Measurements from ENCODE around the gene PLIN3.
"Not testable (repeated sequence)": the region's sequence is repeated elsewhere in the genome, so short reads cannot be mapped to it uniquely, and the experiment has no call there.

Gene PLIN3

DNA sequence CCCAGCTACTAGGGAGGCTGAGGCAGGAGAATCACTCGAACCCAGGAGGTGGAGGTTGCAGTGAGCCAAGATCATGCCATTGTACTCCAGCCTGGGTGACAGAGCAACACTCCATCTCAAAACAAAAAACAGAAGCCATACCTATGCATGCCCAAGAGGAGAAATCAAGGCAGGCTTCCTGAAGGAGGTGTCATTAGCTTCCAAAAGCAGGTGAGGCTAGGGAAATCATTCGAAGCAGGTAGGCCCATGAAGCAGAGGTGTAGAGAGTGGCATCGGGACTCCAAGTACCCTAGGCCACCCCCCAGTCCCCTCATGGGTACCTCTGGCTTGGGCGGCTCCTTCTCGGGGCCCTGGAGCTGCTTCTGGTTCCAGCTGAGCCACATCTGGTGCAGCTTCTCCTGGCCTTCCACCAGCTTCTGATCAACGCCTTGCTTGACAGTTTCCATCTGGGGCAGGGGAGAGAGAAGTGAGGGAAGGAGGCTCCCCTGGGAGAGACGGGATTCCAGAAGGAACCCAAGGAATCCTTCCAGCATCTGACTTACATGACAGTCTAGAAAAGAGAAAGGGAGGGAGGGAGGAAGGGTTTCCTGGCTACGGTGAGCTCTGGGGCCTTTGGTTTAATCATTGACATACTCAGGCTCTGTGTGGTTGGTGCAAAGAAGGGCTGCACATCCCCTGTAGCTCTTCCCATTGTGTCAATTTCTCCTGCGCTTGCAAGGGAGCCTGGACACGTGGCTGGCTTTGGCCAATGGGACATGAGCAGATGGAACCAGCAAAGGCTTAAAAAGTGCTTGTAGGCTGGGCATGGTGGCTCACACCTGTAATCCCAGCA, 22.9 kb downstream of the PLIN3 start:
- no peak for DNase-seq

DNA sequence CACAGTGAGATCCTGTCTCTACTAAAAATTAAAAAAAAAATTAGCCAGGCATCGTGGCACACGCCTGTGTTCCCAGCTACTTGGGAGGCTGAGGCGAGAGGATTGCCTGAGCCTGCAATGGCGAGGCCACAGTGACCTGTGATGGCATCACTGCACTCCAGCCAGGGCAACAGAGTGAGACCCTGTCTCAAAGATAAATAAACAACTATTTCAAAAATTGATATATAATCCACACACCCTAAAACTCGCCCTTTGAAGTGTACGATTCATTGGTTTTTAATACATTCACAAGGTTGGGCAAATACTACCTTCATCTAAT, 23.9 kb downstream of the PLIN3 start:
- DNase-seq, result no peak

DNA sequence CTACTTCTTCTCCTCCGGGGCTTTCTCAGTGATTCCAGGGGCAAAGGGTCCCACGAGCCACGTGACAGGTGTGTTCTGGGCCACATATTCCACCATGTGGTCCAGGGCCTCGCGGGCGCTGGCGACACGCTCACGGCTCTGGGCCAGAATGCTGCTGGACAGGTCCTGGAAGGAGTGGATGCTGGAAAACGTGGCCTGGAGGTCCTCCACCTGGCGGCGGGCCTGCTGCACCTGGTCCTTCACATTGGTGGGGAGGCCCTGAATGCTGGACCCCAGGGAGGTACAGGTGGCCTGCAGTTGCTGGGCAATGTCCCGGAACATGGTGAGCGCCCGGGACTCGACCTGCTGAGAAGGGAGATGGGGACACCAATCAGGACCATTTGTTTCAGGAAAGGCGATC, 28.3 kb downstream of the PLIN3 start:
- DNase-seq, result no peak

DNA sequence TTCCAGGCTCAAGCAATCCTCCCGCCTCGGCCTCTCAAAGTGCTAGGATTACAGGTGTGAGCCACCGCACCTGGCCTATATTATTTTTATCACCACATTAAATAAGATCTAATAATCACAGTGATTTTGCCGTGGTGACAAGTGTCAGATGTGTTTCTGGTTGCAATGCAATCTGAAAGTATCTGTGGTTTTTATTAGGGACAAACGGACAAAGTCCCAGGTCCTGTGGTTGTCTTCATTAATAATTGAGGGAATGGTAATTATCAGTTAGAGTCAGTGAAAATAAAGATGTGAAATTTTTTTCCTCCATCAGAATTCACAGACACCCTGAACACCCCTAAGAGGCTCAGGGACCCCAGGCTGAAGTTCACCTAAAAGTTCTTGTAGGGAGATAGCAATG, 34.7 kb downstream of the PLIN3 start:
- DNase-seq, result no peak

DNA sequence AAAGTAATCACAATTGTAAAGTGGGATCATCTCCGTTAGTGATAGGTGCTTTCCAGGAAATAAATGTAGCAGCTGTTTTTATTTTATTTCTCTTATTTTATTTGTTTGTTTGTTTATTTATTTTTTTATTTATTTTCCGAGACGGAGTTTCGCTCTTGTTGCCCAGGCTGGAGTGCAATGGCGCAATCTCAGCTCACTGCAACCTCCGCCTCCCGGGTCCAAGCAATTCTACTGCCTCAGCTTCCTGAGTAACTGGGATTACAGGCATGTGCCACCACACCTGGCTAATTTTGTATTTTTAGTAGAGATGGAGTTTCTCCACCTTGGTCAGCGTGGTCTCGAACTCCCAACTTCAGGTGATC, 35.5 kb downstream of the PLIN3 start:
- not testable (repeated sequence) for DNase-seq

DNA sequence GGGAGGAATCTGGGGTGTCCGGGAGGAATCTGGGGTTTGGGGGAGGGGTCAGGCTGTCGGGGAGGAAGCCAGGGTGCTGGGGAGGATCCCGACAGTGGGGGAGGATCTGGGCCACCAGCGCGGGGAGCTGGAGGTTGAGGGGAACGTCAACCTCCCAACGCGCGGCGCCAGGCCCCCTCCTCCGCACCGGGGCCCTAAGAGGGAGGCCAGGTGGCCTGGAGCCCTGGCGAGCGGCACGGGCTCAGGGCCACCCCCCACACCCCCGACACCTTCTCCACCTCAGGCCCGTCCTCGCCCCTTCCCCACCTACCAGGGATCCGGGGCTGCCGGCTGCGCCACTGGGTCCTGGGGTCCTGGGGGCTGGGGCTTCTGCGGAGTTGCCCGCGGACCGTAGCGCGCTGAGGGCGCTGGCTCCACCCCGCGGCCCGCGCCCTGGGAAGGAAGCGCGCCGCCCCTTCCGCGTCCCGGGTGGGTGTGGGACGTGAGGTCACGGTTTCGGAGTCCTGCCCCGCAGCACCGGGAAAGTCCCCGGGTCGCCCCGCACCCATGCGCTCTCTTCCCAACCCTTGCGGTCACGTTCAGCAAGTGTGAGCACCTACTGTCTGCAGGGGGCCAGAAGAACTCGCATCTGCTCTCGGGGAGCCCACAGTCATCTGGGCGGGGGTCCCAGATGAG, 36.0 kb downstream of the PLIN3 start, which contains the start of gene TICAM1:
Gene TICAM1, minus strand, starts transcription at position 409 of the 675 bp plus-strand sequence. CDS start 13,335 bp downstream, outside the sequence.
- peak; percentile 15 for DNase-seq

DNA sequence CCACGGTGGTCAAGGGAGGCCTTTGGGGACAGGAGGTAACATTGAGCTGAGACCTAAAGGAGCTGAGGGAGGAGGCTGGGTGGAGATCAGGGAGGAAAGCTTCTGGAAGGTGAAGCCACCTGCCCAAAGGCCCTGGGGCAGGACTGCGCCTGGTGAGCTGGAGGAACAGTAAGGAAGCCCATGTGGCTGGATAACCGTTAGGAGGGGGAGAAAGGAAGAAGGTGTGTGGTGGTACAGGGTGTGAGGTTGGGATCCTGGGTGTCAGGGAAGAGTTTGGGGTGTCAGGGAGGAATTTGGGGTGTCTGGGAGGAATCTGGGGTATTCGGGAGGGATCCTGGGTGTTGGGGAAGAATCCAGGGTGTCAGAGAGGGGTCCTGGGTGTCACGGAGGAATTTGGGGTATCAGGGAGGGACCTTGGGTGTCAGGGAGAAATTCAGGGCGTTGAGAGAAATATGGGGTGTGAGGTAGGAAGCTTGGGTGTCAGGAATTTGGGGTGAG, 36.6 kb downstream of the PLIN3 start:
- DNase-seq, result no peak

DNA sequence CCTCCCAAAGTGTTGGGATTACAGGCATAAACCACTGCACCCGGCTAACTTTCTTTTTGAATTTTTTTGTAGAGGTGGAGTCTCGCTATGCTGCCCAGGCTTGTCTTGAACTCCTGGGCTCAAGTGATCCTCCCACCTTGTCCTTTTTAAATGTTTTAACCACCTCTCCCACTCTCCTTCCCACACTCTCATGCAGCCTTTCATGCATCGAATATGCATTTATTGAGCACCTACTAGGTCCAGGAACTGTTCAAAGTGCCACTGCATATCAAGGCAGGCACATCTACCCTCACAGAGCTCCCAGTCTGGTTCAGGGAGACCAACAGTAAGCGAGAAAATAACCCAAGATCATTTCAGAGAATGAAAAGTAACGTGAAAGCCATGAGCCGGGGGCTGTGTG, 37.1 kb downstream of the PLIN3 start:
- no peak for DNase-seq

DNA sequence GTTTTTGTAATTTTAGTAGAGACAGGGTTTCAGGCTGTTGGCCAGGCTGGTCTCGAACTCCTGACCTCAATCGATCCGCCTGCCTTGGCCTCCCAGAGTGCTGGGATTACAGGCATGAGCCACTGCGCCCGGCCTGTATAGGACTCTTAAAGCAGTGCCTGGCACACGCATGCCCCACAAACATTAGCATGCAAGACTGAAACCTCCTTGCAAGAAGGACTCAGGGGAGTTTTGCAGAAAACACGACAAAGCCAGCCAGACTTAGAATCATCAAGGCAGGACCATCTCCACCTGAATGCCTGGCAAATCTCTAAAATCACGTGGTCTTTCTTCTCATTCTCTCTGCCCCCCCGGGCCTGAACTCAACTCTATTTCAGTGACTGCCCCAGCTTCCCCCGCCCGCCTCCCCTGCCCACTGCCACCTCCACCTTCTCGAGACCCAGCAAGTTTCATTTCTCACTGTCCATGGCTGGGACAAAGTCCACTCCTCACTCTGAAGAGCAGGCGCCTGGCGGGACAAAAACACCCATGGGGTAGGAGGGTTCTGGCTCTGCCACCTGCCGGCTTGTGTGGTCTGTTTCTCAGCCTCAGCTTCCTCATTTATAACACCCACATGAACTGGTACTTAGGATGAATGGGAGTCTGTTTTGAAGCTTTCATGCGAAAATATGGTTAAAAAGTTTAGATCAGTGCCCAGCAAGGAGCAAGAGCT, 38.3 kb downstream of the PLIN3 start:
- peak; percentile 2 for DNase-seq

DNA sequence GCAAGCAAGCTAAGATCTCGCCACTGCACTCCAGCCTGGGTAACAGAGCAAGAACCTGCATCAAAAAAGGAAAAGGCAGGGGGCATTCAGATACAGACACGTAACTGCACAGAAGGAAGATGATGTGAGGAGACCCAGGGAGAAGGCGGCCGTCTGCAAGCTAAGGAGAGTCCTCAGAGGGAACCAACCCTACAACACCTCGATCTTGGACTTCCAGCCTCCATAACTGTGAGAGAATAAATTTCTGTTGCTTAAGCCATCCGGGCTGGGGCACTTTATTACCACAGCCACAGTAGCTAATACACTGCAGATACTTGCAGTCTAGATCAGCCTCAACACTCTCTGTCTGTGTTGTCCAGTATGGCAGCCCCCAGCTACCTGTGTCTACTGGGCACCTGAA, 43.9 kb downstream of the PLIN3 start:
- no peak for DNase-seq

DNA sequence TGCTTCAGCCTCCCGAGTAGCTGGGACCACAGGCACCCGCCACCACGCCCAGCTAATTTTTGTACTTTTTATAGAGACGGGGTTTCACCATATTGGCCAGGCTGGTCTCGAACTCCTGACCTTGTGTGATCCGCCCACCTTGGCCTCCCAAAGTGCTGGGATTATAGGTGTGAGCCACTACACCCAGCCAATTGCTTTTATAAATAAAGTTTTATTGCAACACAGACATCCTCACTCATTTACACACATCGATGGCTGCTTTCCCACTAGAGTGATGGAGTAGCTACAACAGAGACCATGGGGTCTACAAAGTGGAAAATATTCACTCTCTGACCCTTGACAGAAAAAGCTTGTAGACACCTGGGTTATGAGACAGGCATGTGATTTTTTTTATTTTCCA, 45.1 kb downstream of the PLIN3 start:
- DNase-seq, result not testable (repeated sequence)

DNA sequence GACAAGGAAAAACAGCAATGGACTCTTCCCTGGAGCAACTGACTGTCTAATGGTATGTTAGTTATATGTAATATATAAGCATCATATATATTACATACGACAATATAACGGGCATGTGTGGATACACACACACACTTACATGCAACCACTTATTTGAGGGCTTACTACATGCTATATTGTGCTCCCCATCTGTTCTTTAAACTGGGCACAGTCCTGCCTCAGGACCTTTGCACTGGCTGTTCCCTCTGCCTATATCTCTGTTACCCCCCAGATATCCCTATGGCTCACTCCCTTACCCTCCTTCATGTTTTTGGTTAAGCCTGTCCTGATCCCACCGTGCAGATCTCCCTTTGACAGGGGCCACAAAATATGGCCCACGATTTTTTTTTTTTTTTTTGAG, 46.2 kb downstream of the PLIN3 start:
- no peak for DNase-seq

DNA sequence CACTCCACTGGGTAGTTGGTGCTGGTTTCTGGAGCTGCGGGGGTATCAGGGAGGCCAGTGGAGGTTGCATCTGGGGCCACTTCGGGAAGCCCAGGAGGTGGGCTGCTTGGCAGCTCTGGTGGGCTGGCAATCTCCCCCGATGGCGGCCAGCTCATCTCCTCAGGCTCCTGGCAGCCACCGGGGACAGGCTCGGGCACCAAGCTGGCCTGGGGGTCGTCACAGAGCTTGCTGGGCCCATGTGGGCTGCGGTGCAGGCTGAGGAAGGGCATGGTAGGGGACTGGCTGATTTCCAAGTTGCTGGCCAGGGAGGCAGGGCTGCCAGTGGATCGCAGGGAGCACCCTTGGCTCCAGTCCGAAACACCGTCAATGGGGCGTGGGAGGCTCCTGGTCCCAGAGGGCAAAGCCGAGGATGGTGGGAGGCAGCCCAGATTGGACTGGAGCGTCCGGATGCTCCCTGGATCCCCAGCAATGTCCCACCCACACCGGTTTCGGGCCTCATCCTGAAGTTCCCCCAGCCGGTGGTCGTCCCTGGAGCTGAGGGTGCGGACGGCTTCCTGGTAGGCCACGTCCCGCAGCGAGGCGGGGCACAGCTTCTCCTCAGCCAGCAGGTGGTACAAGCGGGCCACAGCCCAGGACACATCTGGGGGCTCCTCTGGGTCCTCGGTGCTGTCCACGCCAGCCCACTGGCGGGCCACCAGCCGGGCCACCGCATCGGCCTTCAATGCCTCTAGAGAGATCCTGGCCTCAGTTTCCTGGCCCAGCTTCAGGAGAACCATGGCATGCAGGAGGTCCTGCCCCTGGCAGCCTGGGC, 49.8 kb downstream of the PLIN3 start:
- DNase-seq, result no peak

DNA sequence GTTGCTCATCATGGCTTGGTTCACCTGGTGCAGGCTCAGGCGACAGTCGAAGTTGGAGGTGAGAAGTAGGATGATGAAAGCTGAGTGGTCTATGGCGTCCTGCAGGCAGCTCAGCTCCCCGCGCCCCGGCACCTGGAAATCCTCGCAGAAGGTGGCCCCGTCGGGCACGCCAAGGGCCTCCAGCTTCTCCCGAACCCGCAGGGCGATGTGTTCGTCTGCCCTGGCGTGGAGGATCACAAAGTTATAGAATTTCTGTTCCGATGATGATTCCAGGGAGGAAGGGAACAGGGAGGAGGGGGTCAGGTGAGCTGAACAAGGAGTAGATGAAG, 50.6 kb downstream of the PLIN3 start:
- DNase-seq, result no peak

DNA sequence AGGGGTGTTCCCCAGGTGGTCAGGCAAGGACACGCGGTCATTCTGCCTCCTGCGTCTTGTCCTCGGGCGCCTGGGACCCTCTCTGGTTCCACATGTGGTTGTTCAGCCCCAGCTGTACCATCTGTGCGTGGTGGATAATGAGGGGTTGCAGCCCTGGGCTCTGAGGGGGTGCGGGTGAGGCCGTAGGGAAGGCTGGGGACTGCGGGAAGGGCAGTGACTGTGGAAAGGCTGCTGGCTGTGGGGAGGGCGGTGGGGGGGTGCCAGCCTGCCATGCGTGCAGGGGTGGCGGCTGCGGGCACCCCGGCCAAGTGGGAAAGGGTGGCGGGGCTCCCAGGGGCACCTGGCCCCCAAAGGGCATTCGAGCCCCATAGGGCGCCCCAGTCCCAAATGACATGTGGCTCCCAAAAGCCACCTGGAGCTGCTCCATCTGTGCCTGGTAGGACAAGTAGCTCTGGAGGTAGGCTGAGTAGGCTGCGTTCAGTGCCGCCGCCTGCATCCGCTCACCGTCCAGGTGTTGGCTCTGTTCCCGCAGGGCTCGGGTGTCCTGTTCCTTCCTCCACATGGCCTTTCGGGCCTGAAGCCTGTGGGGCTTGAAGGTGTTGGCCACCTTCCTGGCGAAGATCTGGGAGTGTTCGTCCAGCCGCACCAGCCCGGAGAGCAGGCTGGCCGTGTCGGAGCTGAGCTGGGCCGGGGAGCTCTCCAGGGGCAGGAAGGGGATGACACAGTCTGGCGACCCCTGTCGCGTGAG, 51.1 kb downstream of the PLIN3 start:
- peak; percentile 40 for DNase-seq

DNA sequence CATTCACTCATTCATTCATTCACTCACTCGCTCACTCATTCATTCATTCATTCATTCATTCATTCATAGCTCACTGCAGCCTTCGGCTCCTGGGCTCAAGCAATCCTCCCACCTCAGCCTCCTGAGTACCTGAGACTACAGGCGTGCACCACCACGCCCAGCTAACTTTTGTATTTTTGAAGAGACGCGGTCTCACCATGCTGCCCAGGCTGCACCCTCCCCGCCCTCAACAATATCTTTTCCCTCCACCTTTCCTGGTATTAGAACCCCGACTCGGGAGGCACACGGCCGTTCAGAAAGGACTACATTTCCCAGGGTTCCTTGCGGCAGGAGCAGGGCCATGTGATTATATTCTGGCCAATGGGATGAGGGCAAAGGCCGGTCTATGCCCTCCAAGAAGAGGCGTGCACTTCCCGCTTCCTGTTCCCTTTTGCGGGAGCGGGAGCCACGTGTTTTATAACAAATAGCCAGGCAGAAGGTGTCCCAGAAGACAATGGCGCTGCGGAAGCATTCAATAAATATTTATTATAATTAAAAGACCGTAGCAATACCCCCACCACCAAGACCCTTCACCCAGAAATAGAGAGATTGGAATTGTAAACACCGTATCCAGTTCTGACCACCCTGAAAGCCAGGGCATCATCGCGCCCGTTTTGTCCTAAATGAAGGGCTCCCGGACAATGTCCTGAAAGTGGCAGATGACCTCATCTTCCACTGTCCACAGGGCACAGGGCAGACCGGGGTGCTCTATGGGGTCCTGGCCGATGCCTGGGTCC, 51.9 kb downstream of the PLIN3 start:
- DNase-seq, result peak; percentile 96

DNA sequence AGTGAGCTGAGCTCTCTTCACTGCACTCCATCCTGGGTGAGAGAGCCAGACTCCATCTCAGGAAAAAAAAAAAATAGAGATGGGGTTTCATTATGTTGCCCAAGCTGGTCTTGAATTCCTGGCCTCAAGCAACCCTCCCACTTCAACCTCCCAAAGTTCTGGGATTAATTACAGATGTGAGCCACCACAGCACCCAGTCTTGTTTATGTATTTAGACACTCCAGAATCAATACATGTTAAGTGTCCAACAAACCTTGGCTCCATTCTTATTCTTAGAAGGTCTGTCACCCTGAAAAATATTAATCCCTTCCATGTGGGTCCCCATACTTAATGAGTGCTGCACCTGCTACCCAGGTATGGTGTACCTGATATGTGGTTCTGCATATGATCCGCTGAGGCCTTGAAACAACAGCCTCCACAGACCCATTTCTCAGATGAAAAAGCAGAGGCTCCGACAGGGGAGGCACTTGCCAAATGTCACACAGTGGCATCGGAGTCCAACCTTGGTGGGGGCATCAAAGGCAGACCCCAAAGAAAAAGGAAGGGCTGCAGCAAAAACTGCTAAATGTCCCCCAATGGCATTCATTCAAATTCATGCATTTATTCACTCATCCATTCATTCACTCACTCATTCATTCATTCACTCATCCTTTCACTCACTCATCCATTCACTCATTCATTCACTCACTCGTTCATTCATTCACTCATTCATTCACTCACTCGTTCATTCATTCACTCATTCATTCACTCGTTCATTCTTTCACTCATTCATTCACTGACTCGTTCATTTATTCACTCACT, 52.6 kb downstream of the PLIN3 start:
- no peak for DNase-seq

DNA sequence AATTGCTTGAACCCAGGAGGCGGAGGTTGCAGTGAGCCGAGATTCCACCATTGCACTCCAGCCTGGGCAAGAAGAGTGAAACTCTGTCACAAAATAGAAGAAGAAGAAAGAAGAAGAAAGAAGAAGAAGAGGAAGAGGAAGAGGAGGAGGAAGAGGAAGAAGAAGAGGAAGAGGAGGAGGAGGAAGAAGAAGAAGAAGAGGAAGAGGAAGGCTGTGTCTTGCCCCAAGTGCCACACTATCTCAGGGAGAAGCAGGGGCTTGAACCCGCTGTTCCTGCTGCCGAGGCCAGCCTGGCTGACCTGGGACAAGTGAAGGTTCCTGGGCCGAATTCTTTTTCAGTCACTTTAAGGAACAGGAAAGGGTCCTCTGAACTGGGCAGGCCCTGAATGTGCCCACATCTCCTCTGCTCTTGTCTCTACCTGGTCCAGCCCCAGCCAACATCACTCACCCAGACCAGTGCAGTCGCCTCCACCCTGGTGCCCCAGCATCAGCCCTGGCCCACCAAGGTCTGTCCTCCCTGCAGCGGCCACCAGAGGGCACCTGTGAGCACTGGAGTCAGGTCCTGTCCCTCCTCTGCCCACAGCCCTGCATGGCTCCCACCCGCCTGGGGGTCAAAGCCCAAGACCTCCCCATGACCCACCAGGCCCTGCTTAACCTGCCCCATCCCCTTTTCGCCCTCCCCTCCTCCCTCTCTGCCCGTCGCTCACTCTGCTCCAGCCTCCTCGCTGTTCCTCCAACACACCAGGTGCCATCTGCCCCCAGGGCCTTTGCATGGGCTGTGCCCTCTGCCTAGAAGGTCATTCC, 55.9 kb downstream of the PLIN3 start:
- peak; percentile 26 for DNase-seq

DNA sequence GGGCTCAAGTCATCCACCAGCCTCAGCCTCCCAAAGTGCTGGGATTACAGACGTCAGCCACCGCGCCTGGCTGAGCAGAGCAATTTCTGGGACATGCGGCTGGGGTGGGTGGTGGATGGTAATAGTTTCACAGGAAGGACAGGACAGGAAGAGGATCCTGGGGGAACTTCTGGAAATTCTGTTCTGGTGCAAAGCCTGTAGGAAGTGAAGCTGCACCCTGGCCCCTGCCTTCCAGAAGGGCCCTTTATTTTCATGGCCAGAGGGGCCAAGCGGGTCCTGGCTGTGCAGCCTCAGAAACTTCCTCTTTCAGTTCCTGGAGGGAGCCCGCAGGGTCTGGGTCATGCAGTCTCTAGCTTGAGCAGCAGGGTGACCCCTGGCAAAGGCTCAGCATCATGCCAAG, 60.3 kb downstream of the PLIN3 start:
- DNase-seq, result no peak

DNA sequence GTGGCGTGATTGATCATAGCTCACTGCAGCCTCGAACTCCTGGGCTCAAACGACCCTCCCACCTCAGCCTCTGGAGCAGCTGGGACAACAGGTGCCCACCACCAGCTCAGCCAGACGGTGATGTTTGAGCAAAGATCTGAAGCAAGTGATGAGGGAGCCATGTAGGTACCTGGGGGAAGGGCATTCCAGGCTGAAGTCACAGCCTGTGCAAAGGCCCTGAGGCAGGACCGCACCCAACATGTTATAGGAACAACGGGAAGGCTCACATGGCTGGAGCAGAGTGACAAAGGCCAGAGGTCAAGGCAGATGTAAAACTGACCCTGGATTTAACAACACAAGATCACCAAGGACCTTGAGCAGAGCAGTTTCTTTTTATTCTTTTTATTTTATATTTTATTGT, 61.1 kb downstream of the PLIN3 start:
- DNase-seq, result no peak
